Activated naive CD4-positive, alpha-beta T cell treated with anti-CD3 and anti-CD28 coated beads, Interleukin-2, amount 10 ng/mL, durations not matched to agents 7 days and 5 days (primary cell): Measurements from ENCODE around the gene CAPN7.
A peak's percentile ranks its signal among the peaks of the same experiment; 100 is the strongest.

Experiments
- CTCF ChIA-PET: fragments of 350-600 bp; sonication (Branson Sonifier 250); formaldehyde crosslinking; loops from one replicate; lab custom pipeline; 2021; ENCODE audit warnings: antibody characterized with exemption; lab: Charles Lee
- DNase-seq: peaks from one replicate; pipeline ENCODE4 v3.0.0-alpha.2; 2020
- H3K27ac Mint-ChIP-seq: one replicate; pipeline ENCODE4 v1.8.0; 2021; ENCODE audit warnings: mild to moderate bottlenecking, moderate library complexity, mixed read lengths
- H3K27me3 Mint-ChIP-seq: one replicate; pipeline ENCODE4 v1.8.0; 2021; ENCODE audit warnings: mild to moderate bottlenecking, mixed read lengths
- H3K36me3 Mint-ChIP-seq: one replicate; pipeline ENCODE4 v1.8.0; 2021; ENCODE audit warnings: mixed read lengths
- H3K4me1 Mint-ChIP-seq: one replicate; pipeline ENCODE4 v1.8.0; 2021; ENCODE audit warnings: mixed read lengths
- H3K4me3 Mint-ChIP-seq: one replicate; pipeline ENCODE4 v1.8.0; 2021; ENCODE audit warnings: mild to moderate bottlenecking, moderate library complexity, mixed read lengths
- H3K9me3 Mint-ChIP-seq: one replicate; pipeline ENCODE4 v1.8.0; 2021; ENCODE audit warnings: mixed read lengths

CAPN7 gene

GRCh38 chr3:15229262-15229661 is 23.2 kb downstream of the CAPN7 start:
- H3K36me3 Mint-ChIP-seq = peaks cover 17% of the 10 kb centered on the region
- peaks cover 2% of the 10 kb centered on the region for H3K4me1 Mint-ChIP-seq
- CTCF ChIA-PET = no interaction called here
- H3K27ac Mint-ChIP-seq = no peak overlapping the region
- H3K27me3 Mint-ChIP-seq = no peaks in the 10 kb centered on the region
- DNase-seq = no peak
- H3K9me3 Mint-ChIP-seq = no peaks in the 10 kb centered on the region
- no peak overlapping the region for H3K4me3 Mint-ChIP-seq

DNA sequence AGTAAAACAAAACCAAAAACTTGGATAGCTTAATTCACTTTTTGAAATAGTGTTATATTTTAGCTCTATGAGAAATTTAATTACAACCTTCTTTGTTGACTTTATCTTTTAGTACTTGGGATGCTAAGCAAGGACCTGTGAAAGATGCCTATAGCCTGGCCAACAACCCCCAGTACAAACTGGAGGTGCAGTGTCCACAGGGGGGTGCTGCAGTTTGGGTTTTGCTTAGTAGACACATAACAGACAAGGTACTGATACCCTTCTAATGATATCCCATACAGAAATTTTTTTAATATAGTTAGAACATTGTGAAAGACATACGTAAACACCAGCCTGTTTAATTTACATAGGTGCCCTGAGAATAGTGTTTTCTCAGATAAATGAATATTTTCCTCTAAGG is 35.3 kb downstream of the CAPN7 start:
- CTCF ChIA-PET = interaction anchor here (0.7 to 2.3 kb wide), 3 partner anchors 41 to 165 kb away, joined by 4 to 7 read pairs (median 7); no protein-coding TSS in a partner anchor
- H3K27ac Mint-ChIP-seq = no peak overlapping the region
- peaks cover 32% of the 10 kb centered on the region for H3K36me3 Mint-ChIP-seq
- H3K9me3 Mint-ChIP-seq = no peaks in the 10 kb centered on the region
- H3K4me1 Mint-ChIP-seq = peaks cover 5% of the 10 kb centered on the region
- H3K4me3 Mint-ChIP-seq = no peak overlapping the region
- DNase-seq = peak; percentile 72
- no peaks in the 10 kb centered on the region for H3K27me3 Mint-ChIP-seq

- Mint-ChIP-seq H3K27ac (no peak overlapping the region), H3K4me1 (peaks cover 5% of the 10 kb centered on the region), H3K4me3 (no peak overlapping the region), H3K27me3 (no peaks in the 10 kb centered on the region), H3K9me3 (no peaks in the 10 kb centered on the region), H3K36me3 (peaks cover 37% of the 10 kb centered on the region)
- CTCF ChIA-PET = interaction anchor here (1.0 kb wide), 1 partner anchor 161 kb away, joined by 4 read pairs; no protein-coding TSS in a partner anchor
- no peak for DNase-seq
Observed at GRCh38 chr3:15243822-15244482, 37.9 kb downstream of the CAPN7 start.

- no peak overlapping the region for H3K27ac Mint-ChIP-seq
- no peak overlapping the region for H3K4me3 Mint-ChIP-seq
- peaks cover 43% of the 10 kb centered on the region for H3K36me3 Mint-ChIP-seq
- no peak for DNase-seq
- H3K9me3 Mint-ChIP-seq = no peaks in the 10 kb centered on the region
- CTCF ChIA-PET = interaction anchor here (0.7 to 1.6 kb wide), 4 partner anchors 10 to 159 kb away, joined by 3 to 7 read pairs (median 3); no protein-coding TSS in a partner anchor
- peaks cover 5% of the 10 kb centered on the region for H3K4me1 Mint-ChIP-seq
- H3K27me3 Mint-ChIP-seq = no peaks in the 10 kb centered on the region
Observed at GRCh38 chr3:15246186-15246585, 40.1 kb downstream of the CAPN7 start.

DNA sequence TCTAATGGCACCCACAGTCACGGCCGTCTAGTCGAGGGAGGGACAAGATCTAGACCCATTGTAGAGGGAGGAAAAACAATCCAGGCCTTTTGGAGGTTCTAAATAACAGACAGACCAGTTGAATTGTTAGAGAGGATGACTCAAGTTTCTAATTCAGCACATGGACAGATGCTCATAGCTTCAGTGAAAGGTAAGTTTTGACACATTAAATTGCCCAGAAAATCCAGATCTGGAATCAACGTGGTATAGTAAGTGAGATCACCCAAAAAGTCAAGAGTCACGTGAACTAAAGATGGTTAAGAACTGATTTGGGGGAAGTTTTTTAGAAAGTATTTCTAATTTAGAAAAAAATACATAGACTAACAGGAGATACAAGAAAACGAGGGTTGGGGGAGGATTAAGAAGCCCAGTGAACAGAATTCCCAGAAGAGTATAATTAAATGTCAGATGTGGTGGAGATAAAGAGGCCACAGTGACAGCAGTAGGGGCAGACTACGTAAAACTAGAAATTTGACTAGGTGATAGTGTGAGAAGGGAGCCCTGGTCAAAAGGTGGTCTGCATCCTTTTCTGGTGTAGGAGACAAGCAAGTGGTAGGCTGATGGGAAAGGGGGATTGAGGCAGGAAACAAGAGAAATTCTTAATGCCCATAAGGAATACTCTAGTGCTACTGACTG is 47.1 kb downstream of the CAPN7 start:
- H3K9me3 Mint-ChIP-seq = no peaks in the 10 kb centered on the region
- peaks cover 3% of the 10 kb centered on the region for H3K4me1 Mint-ChIP-seq
- H3K4me3 Mint-ChIP-seq = no peak overlapping the region
- CTCF ChIA-PET = interaction anchor here (0.7 to 1.2 kb wide), 2 partner anchors 145 to 152 kb away, joined by 3 read pairs; no protein-coding TSS in a partner anchor
- no peaks in the 10 kb centered on the region for H3K27me3 Mint-ChIP-seq
- H3K27ac Mint-ChIP-seq = no peak overlapping the region
- DNase-seq = no peak
- H3K36me3 Mint-ChIP-seq = peaks cover 56% of the 10 kb centered on the region

DNA sequence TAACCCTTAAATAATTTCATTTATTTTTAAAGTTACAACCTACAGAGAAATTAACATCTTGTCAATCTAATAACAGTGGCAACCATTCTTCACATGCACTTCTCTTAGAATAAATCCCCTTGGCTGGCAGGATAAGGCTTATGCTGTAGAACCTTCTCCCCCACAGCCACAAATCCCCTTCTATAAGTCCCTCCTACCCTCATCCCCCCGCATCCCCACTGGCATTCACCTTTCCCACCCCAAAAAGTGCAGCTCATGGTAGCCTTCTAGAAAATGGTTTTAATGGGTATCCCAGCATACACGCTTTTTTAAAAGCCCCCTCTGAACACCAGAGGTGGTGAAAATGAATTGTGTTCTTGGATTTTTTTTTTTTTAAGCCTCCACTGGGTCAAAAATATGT is 49.2 kb downstream of the CAPN7 start:
- CTCF ChIA-PET = interaction anchor here (1.0 kb wide), 1 partner anchor 77 kb away, joined by 4 read pairs; the partner anchor contains the start of gene SH3BP5
- H3K9me3 Mint-ChIP-seq = no peaks in the 10 kb centered on the region

GRCh38 chr3:15256861-15257341 is 50.9 kb downstream of the CAPN7 start:
- DNase-seq = no peak
- Mint-ChIP-seq H3K27ac (no peak overlapping the region), H3K27me3 (no peaks in the 10 kb centered on the region), H3K4me1 (peaks cover 3% of the 10 kb centered on the region), H3K4me3 (no peak overlapping the region), H3K36me3 (peaks cover 74% of the 10 kb centered on the region), H3K9me3 (no peaks in the 10 kb centered on the region)
- CTCF ChIA-PET = interaction anchor here (0.8 to 1.2 kb wide), 3 partner anchors 11 to 54 kb away, joined by 3 to 5 read pairs (median 4); no protein-coding TSS in a partner anchor

More for the DNA sequence above, 49.2 kb downstream of the CAPN7 start:
- no peak for DNase-seq
- Mint-ChIP-seq H3K4me1 (peaks cover 3% of the 10 kb centered on the region), H3K27me3 (no peaks in the 10 kb centered on the region), H3K4me3 (no peak overlapping the region), H3K36me3 (peaks cover 68% of the 10 kb centered on the region), H3K27ac (no peak overlapping the region)

DNA sequence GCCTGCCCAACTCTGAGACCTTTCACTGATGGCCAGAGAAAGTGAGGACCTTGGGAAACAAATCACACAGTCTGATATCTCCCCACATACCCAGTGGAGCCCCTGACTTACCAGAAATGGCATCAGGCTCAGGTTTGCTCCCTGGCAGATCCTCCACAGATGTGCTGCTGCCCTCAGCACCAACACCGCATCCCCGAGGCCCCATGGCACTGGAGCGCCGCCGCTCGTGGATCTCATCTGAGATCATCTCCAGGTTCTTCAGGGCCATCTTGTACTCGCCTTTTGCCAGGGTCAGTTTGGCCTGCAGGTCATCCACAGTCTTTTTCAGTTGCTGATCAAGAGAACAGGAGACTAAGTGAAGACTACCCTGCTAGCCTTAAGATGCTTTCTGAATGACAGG is 52.7 kb downstream of the CAPN7 start:
- CTCF ChIA-PET = interaction anchor here (0.5 to 2.2 kb wide), 3 partner anchors 9 to 151 kb away, joined by 4 to 7 read pairs (median 4); no protein-coding TSS in a partner anchor
- H3K9me3 Mint-ChIP-seq = no peaks in the 10 kb centered on the region
- no peak overlapping the region for H3K4me3 Mint-ChIP-seq
- H3K27ac Mint-ChIP-seq = peak overlapping the region; percentile 7
- peaks cover 64% of the 10 kb centered on the region for H3K36me3 Mint-ChIP-seq
- H3K4me1 Mint-ChIP-seq = no peaks in the 10 kb centered on the region
- no peak for DNase-seq
- no peaks in the 10 kb centered on the region for H3K27me3 Mint-ChIP-seq

DNA sequence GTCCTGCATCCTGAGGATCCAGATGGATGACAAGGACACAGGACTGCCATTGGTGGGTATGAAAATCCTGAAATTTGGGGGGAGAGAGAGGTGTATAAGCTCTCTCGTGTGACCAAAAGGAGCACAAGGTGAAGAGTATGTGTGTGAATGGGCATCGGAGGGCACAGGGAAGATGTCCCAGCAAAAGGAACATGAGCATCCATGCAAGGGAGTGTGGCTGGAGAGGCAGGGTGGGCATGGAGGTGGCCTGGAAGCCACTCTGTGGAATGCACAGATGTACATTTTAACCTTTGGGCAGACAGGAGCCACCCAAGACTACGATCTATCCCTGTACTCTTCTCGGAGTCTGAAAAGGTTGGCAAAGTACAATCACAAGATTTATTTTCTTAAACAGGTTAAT is 54.5 kb downstream of the CAPN7 start:
- Mint-ChIP-seq H3K27me3 (no peaks in the 10 kb centered on the region), H3K4me1 (peaks cover 7% of the 10 kb centered on the region), H3K36me3 (peaks cover 60% of the 10 kb centered on the region), H3K4me3 (no peak overlapping the region), H3K9me3 (no peaks in the 10 kb centered on the region), H3K27ac (peak overlapping the region; percentile 51)
- no peak for DNase-seq
- CTCF ChIA-PET = interaction anchor here (1.2 to 2.2 kb wide), 2 partner anchors 143 to 145 kb away, joined by 4 read pairs; no protein-coding TSS in a partner anchor

DNA sequence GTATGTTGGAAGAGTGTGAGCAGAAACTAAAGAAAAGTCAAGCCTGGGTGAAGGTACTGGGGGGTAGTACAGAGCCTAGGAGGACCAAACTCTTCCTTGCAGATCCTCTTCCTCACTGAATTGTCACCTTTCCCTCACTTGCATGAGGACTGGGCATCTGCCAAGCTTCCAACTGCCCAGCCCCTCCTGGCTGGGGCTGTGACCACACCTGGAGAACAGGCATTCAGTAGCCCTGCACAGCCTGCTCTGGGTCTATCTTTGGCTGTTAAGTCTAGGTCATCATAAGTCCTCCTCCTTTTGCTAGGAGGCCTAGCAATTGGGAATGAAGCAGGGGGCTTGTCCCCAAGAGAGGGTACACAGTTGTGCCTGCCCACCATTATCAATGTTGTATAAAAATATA is 55.2 kb downstream of the CAPN7 start:
- Mint-ChIP-seq H3K27me3 (no peaks in the 10 kb centered on the region), H3K36me3 (peaks cover 58% of the 10 kb centered on the region), H3K9me3 (no peaks in the 10 kb centered on the region), H3K4me3 (no peak overlapping the region), H3K4me1 (peaks cover 13% of the 10 kb centered on the region), H3K27ac (peak overlapping the region; percentile 70)
- no peak for DNase-seq
- CTCF ChIA-PET = interaction anchor here (0.8 to 2.2 kb wide), 2 partner anchors 61 to 144 kb away, joined by 3 to 4 read pairs; no protein-coding TSS in a partner anchor

DNA sequence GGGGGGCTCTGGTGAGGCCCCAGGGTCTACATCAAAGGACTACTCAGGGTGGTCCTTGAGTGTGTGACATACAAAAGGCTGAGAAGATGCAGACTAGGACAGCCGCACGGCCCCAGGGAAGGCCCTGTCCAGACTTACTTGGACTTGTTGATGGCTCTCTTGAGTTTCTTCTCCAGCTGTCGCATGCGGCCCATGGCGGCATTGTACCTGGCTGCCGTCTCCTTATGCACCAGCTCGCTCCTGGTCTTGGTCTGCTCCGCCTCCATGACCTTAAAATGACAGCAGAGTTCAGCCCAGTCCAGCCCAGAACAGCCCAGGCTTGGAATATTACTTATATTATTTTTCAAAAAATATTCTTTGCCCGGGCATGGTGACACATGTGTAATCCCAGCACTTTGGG is 56.0 kb downstream of the CAPN7 start:
- H3K4me3 Mint-ChIP-seq = no peak overlapping the region

DNA sequence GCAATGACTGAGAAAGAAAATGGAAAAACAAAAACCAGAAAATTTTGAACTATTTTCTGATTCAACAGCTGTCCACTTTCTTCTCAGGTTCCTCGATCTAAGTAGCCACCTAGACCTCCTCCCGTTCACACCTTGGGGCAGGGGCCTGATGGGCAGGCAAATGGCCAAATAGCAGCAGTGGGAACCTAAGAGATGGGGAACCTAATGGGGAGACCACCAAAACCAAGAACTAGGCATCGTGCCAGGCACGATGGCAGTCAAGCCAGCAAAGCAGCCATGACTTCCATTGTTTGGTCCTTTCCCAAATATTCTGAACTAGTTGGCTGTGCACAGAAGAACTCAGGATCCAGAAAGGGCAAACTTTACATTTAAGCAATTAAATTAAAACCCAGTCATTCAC is 57.1 kb downstream of the CAPN7 start:
- CTCF ChIA-PET = interaction anchor here (0.9 to 2.7 kb wide), 2 partner anchors 69 to 142 kb away, joined by 4 to 9 read pairs; partner anchors contain the start of gene SH3BP5
- H3K4me1 Mint-ChIP-seq = peaks cover 24% of the 10 kb centered on the region
- H3K27ac Mint-ChIP-seq = no peak overlapping the region
- H3K27me3 Mint-ChIP-seq = no peaks in the 10 kb centered on the region
- H3K36me3 Mint-ChIP-seq = peaks cover 45% of the 10 kb centered on the region
- no peaks in the 10 kb centered on the region for H3K9me3 Mint-ChIP-seq
- H3K4me3 Mint-ChIP-seq = no peak overlapping the region
- DNase-seq = no peak

More for the DNA sequence above, 56.0 kb downstream of the CAPN7 start:
- no peak for DNase-seq
- Mint-ChIP-seq H3K27ac (no peak overlapping the region), H3K27me3 (no peaks in the 10 kb centered on the region), H3K36me3 (peaks cover 55% of the 10 kb centered on the region), H3K4me1 (peaks cover 17% of the 10 kb centered on the region), H3K9me3 (no peaks in the 10 kb centered on the region)
- CTCF ChIA-PET = interaction anchor here (0.6 to 2.2 kb wide), 3 partner anchors 62 to 143 kb away, joined by 3 to 4 read pairs (median 3); no protein-coding TSS in a partner anchor

DNA sequence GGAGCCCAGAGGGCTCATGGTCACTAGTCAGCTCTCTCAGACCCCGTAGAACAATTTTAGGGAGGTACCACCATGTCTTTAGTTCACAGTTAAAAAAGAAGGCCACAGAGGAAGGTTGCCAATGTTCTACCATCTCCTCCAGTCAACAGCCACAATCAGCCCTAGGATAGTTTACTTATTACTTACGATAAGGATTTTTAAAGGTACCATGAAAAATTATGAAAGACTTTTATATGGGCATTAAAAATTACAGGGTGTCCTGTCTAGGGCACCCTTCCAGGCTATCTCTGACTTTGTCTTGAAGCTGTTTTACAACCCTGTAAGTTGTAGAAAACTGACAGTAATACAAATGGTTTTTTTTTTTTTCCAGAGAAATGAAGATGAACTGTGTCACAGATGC is 57.9 kb downstream of the CAPN7 start:
- DNase-seq = no peak
- Mint-ChIP-seq H3K36me3 (peaks cover 43% of the 10 kb centered on the region), H3K4me1 (peaks cover 32% of the 10 kb centered on the region), H3K4me3 (no peak overlapping the region), H3K9me3 (no peaks in the 10 kb centered on the region), H3K27me3 (no peaks in the 10 kb centered on the region), H3K27ac (no peak overlapping the region)
- CTCF ChIA-PET = interaction anchor here (0.9 to 6.7 kb wide), 4 partner anchors 61 to 141 kb away, joined by 4 to 140 read pairs (median 34); partner anchors contain the start of genes CAPN7 and SH3BP5

DNA sequence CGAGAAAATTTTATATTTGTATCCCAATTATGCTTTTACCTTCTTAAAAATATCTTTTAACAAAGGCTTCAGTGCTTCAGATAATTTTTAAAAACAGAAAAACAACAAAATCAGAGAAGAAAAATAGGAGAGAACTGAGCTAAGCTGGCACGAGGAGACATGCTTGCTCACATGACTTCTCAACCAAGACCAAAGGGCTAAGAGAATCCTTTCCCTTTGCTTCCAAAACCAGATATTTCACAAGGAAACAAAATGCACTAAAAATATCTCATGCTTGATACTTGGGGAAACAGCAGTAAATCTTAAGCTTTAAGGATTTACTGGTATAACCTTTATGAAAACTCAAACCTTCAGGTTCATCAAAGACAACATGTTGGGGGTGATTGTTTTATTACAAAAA is 58.4 kb downstream of the CAPN7 start:
- Mint-ChIP-seq H3K27me3 (no peaks in the 10 kb centered on the region), H3K9me3 (no peaks in the 10 kb centered on the region), H3K4me1 (peaks cover 38% of the 10 kb centered on the region), H3K4me3 (no peak overlapping the region), H3K36me3 (peaks cover 43% of the 10 kb centered on the region), H3K27ac (no peak overlapping the region)
- CTCF ChIA-PET = interaction anchor here (0.9 to 10.8 kb wide), 7 partner anchors 62 to 156 kb away, joined by 3 to 182 read pairs (median 27); partner anchors contain the start of genes CAPN7 and SH3BP5
- no peak for DNase-seq
